CD14-positive monocyte (primary cell): ENCODE data around the gene PRM1. TPM values are rescaled to one million over a fixed set of nuclear protein-coding genes. Genes with fewer than 3 reads are reported as not detected.

Experiments
- DNase-seq, 3 donors: peaks; one replicate each; pipeline ENCODE4 v3.0.0-alpha.2; 2011 to 2022
- H2AFZ ChIP-seq: 2 replicates; pipeline ENCODE4 v1.6.0; 2012; ENCODE audit warnings: mild to moderate bottlenecking, low read depth, low read length, inconsistent platforms; ENCODE audit not compliant: insufficient read depth, poor library complexity, severe bottlenecking
- H3K27ac ChIP-seq, 2 donors: 1 replicate in 1 of 2; 2 replicates in 1 of 2; pipeline ENCODE4 v1.5.1; 2012 to 2013; ENCODE audit warnings: low read length in 2 of 2, control low read depth in 1 of 2, inconsistent platforms in 1 of 2, low read depth in 1 of 2, mild to moderate bottlenecking in 1 of 2
- H3K27me3 ChIP-seq, 2 donors: one replicate each; pipeline versions ENCODE4 v1.6.0 to v1.6.1; 2011 to 2013; ENCODE audit warnings: low read length in 2 of 2; ENCODE audit not compliant: control insufficient read depth in 2 of 2, insufficient read depth in 2 of 2
- H3K36me3 ChIP-seq, 2 donors: replicated peaks in 1 of 2; 1 replicate in 1 of 2; 2 replicates in 1 of 2; pipeline versions ENCODE4 v1.5.1 to v1.6.1; 2012 to 2013; ENCODE audit warnings: low read length in 2 of 2, control low read depth in 1 of 2, inconsistent platforms in 1 of 2, mild to moderate bottlenecking in 1 of 2; ENCODE audit not compliant: insufficient read depth in 2 of 2, control insufficient read depth in 1 of 2
- H3K4me1 ChIP-seq, 2 donors: 1 replicate in 1 of 2; 2 replicates in 1 of 2; pipeline versions ENCODE4 v1.5.1 to v1.6.1; 2012 to 2013; ENCODE audit warnings: low read length in 2 of 2, control low read depth in 1 of 2, inconsistent platforms in 1 of 2, mild to moderate bottlenecking in 1 of 2, moderate library complexity in 1 of 2; ENCODE audit not compliant: insufficient read depth in 2 of 2, control insufficient read depth in 1 of 2
- H3K4me2 ChIP-seq: replicated peaks from 2 replicates; pipeline ENCODE3; 2012; ENCODE audit warnings: low read length, moderate library complexity, mild to moderate bottlenecking; ENCODE audit not compliant: poor library complexity, severe bottlenecking; ENCODE audit errors: extremely low read depth
- H3K4me3 ChIP-seq, 3 experiments: fragments of 200-600 bp in 1 of 3; sonication (generic) in 1 of 3; replicated peaks in 1 of 3; 1 replicate in 2 of 3; 2 replicates in 1 of 3; pipeline ENCODE4 v1.5.1; 2011 to 2013; ENCODE audit warnings: low read length in 3 of 3, mild to moderate bottlenecking in 3 of 3, control low read depth in 2 of 3, low read depth in 2 of 3, inconsistent platforms in 1 of 3, moderate library complexity in 1 of 3
- H3K79me2 ChIP-seq: 2 replicates; pipeline ENCODE4 v1.6.0; 2012; ENCODE audit warnings: mild to moderate bottlenecking, control low read depth, inconsistent platforms, low read length, moderate library complexity; ENCODE audit not compliant: insufficient read depth
- H3K9ac ChIP-seq: 2 replicates; pipeline ENCODE4 v1.6.0; 2017; ENCODE audit warnings: low read length, mild to moderate bottlenecking; ENCODE audit not compliant: insufficient read depth, poor library complexity, severe bottlenecking
- H3K9me3 ChIP-seq, 2 donors: replicated peaks in 1 of 2; 1 replicate in 1 of 2; 2 replicates in 1 of 2; pipeline versions ENCODE4 v1.5.1 to v1.6.1; 2012 to 2013; ENCODE audit warnings: low read length in 2 of 2, control low read depth in 1 of 2; ENCODE audit not compliant: control insufficient read depth in 1 of 2, insufficient read depth in 1 of 2
- H4K20me1 ChIP-seq: 2 replicates; pipeline ENCODE4 v1.6.0; 2012; ENCODE audit warnings: mild to moderate bottlenecking, low read length, control low read depth, moderate library complexity; ENCODE audit not compliant: insufficient read depth
- H3K27ac Mint-ChIP-seq, 7 donors: one replicate each; pipeline ENCODE4 v1.8.0; 2020; ENCODE audit warnings: mild to moderate bottlenecking in 7 of 7, mixed read lengths in 7 of 7, moderate library complexity in 6 of 7, inconsistent platforms in 2 of 7
- H3K27me3 Mint-ChIP-seq, 3 donors: one replicate each; pipeline ENCODE4 v1.8.0; 2021 to 2022; ENCODE audit warnings: low read depth in 3 of 3, mild to moderate bottlenecking in 3 of 3, mixed read lengths in 3 of 3, moderate library complexity in 3 of 3, inconsistent platforms in 1 of 3
- H3K36me3 Mint-ChIP-seq, 2 donors: one replicate each; pipeline ENCODE4 v1.8.0; 2020; ENCODE audit warnings: mixed read lengths in 2 of 2, inconsistent platforms in 1 of 2, mild to moderate bottlenecking in 1 of 2
- H3K4me1 Mint-ChIP-seq: one replicate; pipeline ENCODE4 v1.8.0; 2020; ENCODE audit warnings: mild to moderate bottlenecking, mixed read lengths
- H3K4me3 Mint-ChIP-seq, 2 donors: one replicate each; pipeline ENCODE4 v1.8.0; 2020; ENCODE audit warnings: mild to moderate bottlenecking in 2 of 2, mixed read lengths in 2 of 2, moderate library complexity in 1 of 2
- H3K9me3 Mint-ChIP-seq, 7 donors: one replicate each; pipeline ENCODE4 v1.8.0; 2020 to 2022; ENCODE audit warnings: mixed read lengths in 7 of 7, mild to moderate bottlenecking in 6 of 7, moderate library complexity in 6 of 7, inconsistent platforms in 2 of 7
- CTCF ChIP-seq: fragments of 200-600 bp; IDR thresholded peaks from one replicate; pipeline ENCODE4 v1.8.0; 2022; ENCODE audit warnings: antibody characterized with exemption, mild to moderate bottlenecking
- WGBS: methylation state at CpG from one replicate; pipeline ENCODE4 v1.1.5; 2013; ENCODE audit warnings: missing lambda C conversion rate; ENCODE audit not compliant: insufficient coverage; 5-methylcytosine and 5-hydroxymethylcytosine counted together
- intact Hi-C, 2 donors: fragments of 100-400 bp; cut with micrococcal nuclease; formaldehyde crosslinking; loops; one replicate each; pipeline versions ENCODE4 v1.15.0 to v1.15.1; 2023
- polyA plus RNA-seq, 3 donors: library from polyadenylated mRNA; depleted of rRNA in 1 of 3; unstranded in 2 of 3; stranded (reverse) in 1 of 3; fragments of 300-500 nt in 2 of 3; fragments of >200 nt in 1 of 3; fragmentation: Illumina TruSeq in 2 of 3; gene quantifications; 1 replicate in 2 of 3; 2 replicates in 1 of 3; pipeline ENCODE4 v1.2.3, GENCODE V29; 2012 to 2021

PRM1 gene
- polyA plus RNA-seq, 3 donors, result not detected

GRCh38 chr16:11318817-11319216 is 37.7 kb upstream of the PRM1 start:
- Mint-ChIP-seq H3K27ac (peak overlapping the region in 2 of 7 donors; percentile 55 to 57), H3K9me3 (peaks cover 0 to 5% (median 0%) of the 10 kb centered on the region in 7 donors), H3K4me3 (no peak overlapping the region), H3K36me3 (peaks cover 0 to 2% of the 10 kb centered on the region in 2 donors), H3K27me3 (peaks cover 23 to 48% (median 26%) of the 10 kb centered on the region in 3 donors), H3K4me1 (peaks cover 4% of the 10 kb centered on the region)
- H3K27me3 ChIP-seq, result peaks cover 0 to 8% of the 10 kb centered on the region in 2 donors
- H3K4me2 ChIP-seq, result no peak overlapping the region
- H3K4me1 ChIP-seq, result no peaks in the 10 kb centered on the region
- TF ChIP-seq CTCF, result no peak
- intact Hi-C loops, result no loop called here
- no peak for DNase-seq
- H3K4me3 ChIP-seq, result no peak overlapping the region
- H2AFZ ChIP-seq, result no peak overlapping the region
- no peak overlapping the region for H3K27ac ChIP-seq
- H4K20me1 ChIP-seq, result no peaks in the 10 kb centered on the region
- no peak overlapping the region for H3K9ac ChIP-seq
- H3K9me3 ChIP-seq, result no peaks in the 10 kb centered on the region
- no peaks in the 10 kb centered on the region for H3K36me3 ChIP-seq
- 95% methylated on average over 6 of the region's 8 CpGs for WGBS
- no peaks in the 10 kb centered on the region for H3K79me2 ChIP-seq

GRCh38 chr16:11316331-11317015 is 35.3 kb upstream of the PRM1 start:
- H2AFZ ChIP-seq, result no peak overlapping the region
- H3K4me3 Mint-ChIP-seq, result peak overlapping the region in 1 of 2 donors; percentile 59
- H3K36me3 Mint-ChIP-seq, result peaks cover 0 to 5% of the 10 kb centered on the region in 2 donors
- no peak overlapping the region for H3K4me3 ChIP-seq
- no peak overlapping the region for H3K27ac Mint-ChIP-seq
- TF ChIP-seq CTCF, result no peak
- H3K4me1 ChIP-seq, result peaks cover 14 to 17% of the 10 kb centered on the region in 2 donors
- H3K27ac ChIP-seq, result no peak overlapping the region
- peaks cover 0 to 5% (median 0%) of the 10 kb centered on the region in 7 donors for H3K9me3 Mint-ChIP-seq
- no peaks in the 10 kb centered on the region for H4K20me1 ChIP-seq
- no peaks in the 10 kb centered on the region for H3K79me2 ChIP-seq
- H3K9ac ChIP-seq, result no peak overlapping the region
- no peaks in the 10 kb centered on the region for H3K36me3 ChIP-seq
- WGBS, result 97% methylated on average over 17 of the region's 23 CpGs
- no peaks in the 10 kb centered on the region for H3K9me3 ChIP-seq
- peaks cover 0 to 9% of the 10 kb centered on the region in 2 donors for H3K27me3 ChIP-seq
- no peak for DNase-seq
- H3K4me1 Mint-ChIP-seq, result peaks cover 22% of the 10 kb centered on the region
- no peak overlapping the region for H3K4me2 ChIP-seq
- peaks cover 26 to 49% (median 27%) of the 10 kb centered on the region in 3 donors for H3K27me3 Mint-ChIP-seq
- intact Hi-C loops, result no loop called here
